ENCODE measurements around the gene KCNB1. TPM values are rescaled to one million over a fixed set of nuclear protein-coding genes. Genes with fewer than 3 reads are reported as not detected.
"Not testable (repeated sequence)": the region's sequence is repeated elsewhere in the genome, so short reads cannot be mapped to it uniquely, and the experiment has no call there.

The KCNB1 gene
- total RNA-seq, 2 experiments from 2014 or later, result not detected

DNA sequence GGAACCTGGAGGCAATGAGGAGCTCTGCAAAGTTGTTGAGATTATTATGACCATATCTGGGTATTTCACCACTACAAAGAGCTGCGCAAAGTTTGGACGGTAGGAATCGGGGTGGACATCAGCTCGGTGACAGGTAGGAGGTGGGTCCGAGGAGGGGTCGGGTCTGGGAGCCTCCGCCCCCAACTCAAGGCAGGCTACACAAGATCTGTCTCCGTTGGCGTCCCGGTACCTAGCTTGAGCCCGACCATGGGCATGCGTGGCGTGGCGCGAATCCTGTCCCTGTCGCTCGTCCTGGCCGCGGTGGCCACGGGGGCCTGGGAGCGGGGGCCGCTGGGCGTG is 164.4 kb downstream of the KCNB1 start:
- Mint-ChIP-seq H3K36me3 (ENCODE audit: low read depth) (no peaks in the 10 kb centered on the region), H3K9me3 (no peaks in the 10 kb centered on the region), H3K4me1 (ENCODE audit: low read depth) (peaks cover 18% of the 10 kb centered on the region), H3K27ac (no peak overlapping the region), H3K4me3 (no peak overlapping the region), H3K27me3 (peaks cover 51% of the 10 kb centered on the region)
- CTCF ChIA-PET, result no interaction called here
- ATAC-seq (no peak), DNase-seq (no peak)
- POLR2A ChIA-PET, result interaction anchor here (1.5 to 2.0 kb wide), 3 partner anchors 8 to 36 kb away, joined by 6 to 14 read pairs (median 8); no protein-coding TSS in a partner anchor
- intact Hi-C loops (cut with micrococcal nuclease), result no loop called here
- TF ChIP-seq, protein P1, sequence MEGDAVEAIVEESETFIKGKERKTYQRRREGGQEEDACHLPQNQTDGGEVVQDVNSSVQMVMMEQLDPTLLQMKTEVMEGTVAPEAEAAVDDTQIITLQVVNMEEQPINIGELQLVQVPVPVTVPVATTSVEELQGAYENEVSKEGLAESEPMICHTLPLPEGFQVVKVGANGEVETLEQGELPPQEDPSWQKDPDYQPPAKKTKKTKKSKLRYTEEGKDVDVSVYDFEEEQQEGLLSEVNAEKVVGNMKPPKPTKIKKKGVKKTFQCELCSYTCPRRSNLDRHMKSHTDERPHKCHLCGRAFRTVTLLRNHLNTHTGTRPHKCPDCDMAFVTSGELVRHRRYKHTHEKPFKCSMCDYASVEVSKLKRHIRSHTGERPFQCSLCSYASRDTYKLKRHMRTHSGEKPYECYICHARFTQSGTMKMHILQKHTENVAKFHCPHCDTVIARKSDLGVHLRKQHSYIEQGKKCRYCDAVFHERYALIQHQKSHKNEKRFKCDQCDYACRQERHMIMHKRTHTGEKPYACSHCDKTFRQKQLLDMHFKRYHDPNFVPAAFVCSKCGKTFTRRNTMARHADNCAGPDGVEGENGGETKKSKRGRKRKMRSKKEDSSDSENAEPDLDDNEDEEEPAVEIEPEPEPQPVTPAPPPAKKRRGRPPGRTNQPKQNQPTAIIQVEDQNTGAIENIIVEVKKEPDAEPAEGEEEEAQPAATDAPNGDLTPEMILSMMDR (IDR thresholded peaks at IDR 0.05), result no peak

DNA sequence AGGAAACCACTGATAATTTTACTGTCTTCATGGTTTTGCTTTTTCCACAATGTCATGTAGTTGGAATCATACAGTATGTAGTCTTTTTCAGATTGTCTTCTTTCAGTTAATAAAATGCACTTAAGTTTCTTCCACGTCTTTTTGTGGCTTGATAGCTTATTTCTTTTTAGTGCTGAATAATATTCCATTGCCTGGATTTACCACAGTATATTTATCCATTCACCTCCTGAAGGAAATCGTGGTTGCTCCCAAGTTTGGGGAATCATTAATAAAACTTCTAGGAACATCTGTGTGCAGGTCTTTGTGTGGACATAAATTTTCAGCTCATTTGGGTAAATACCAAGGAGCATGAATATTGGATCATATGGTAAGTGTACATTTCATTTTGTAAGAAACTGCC is 165.8 kb downstream of the KCNB1 start:
- ChIA-PET POLR2A (no interaction called here), CTCF (interaction anchor here (1.5 kb wide), 1 partner anchor 14 kb away, joined by 3 read pairs; no protein-coding TSS in a partner anchor)
- TF ChIP-seq, protein P1 (IDR thresholded peaks at IDR 0.05), result no peak
- Mint-ChIP-seq H3K4me1 (ENCODE audit: low read depth) (peaks cover 14% of the 10 kb centered on the region), H3K4me3 (no peak overlapping the region), H3K36me3 (ENCODE audit: low read depth) (no peaks in the 10 kb centered on the region), H3K27me3 (peaks cover 46% of the 10 kb centered on the region), H3K9me3 (no peaks in the 10 kb centered on the region), H3K27ac (no peak overlapping the region)
- ATAC-seq (no peak), DNase-seq (no peak)
- intact Hi-C loops (cut with micrococcal nuclease), result no loop called here

DNA sequence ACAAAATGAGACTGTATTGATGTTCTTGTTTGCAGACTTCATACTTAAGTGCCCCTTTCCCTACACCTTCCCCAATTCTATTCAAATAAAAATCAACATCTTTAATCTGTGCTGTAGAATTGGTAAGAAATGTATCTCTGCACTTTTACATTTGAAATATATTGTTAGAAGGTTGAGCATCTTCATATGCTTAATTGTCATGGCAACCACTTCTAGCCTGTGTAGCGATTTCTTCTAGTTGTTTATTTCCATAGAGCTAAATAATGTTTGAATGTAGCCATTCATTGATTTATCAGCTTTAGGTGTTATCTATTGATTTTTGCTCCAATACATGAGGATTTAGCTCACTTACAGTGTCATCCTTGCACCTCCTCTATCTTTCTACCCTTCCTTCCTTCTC is 166.9 kb downstream of the KCNB1 start:
- peaks cover 21% of the 10 kb centered on the region for H3K4me1 Mint-ChIP-seq (ENCODE audit: low read depth)
- TF ChIP-seq, protein P1 (IDR thresholded peaks at IDR 0.05), result no peak
- peaks cover 37% of the 10 kb centered on the region for H3K27me3 Mint-ChIP-seq
- no peak for DNase-seq
- H3K4me3 Mint-ChIP-seq, result no peak overlapping the region
- H3K9me3 Mint-ChIP-seq, result peaks cover 6% of the 10 kb centered on the region
- ChIA-PET POLR2A (interaction anchor here (0.9 kb wide), 1 partner anchor 12 kb away, joined by 3 read pairs; no protein-coding TSS in a partner anchor), CTCF (interaction anchor here (0.6 kb wide), 1 partner anchor 70 kb away, joined by 3 read pairs; no protein-coding TSS in a partner anchor)
- ATAC-seq, result no peak
- no peak overlapping the region for H3K27ac Mint-ChIP-seq
- H3K36me3 Mint-ChIP-seq (ENCODE audit: low read depth), result peaks cover 6% of the 10 kb centered on the region
- intact Hi-C loops (cut with micrococcal nuclease), result no loop called here

DNA sequence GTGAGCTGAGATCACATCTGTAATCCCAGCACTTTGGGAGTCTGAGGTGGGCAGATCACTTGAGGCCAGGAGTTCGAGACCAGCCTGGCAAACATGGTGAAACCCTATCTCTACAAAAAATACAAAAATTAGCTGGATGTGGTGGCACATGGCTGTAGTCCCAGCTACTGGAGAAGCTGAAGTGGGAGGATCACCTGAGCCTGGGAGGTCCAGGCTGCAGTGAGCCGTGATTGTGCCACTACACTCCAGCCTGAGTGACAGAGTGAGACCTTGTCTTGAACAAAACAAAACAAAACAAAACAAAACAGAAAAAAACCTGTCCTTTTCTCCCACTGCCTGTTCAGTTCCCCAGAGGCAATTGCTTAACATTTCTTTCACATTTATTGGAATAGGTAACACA is 168.4 kb downstream of the KCNB1 start:
- ATAC-seq; H3K27ac Mint-ChIP-seq; intact Hi-C loops (cut with micrococcal nuclease); H3K36me3 Mint-ChIP-seq (ENCODE audit: low read depth); H3K4me3 Mint-ChIP-seq; DNase-seq: not testable (repeated sequence)
- Mint-ChIP-seq H3K4me1 (ENCODE audit: low read depth) (peaks cover 28% of the 10 kb centered on the region), H3K9me3 (peaks cover 11% of the 10 kb centered on the region), H3K27me3 (peaks cover 27% of the 10 kb centered on the region)
- CTCF ChIA-PET, result interaction anchor here (1.4 to 1.5 kb wide), 2 partner anchors 21 to 171 kb away, joined by 3 to 4 read pairs; no protein-coding TSS in a partner anchor
- POLR2A ChIA-PET, result interaction anchor here (1.0 to 2.5 kb wide), 2 partner anchors 10 to 26 kb away, joined by 3 to 11 read pairs; no protein-coding TSS in a partner anchor

Other genes starting within 250 kb of the KCNB1 start
- 10 to 100 TPM; 27.4 to 27.7 TPM for gene ZNFX1, start 204.6 kb downstream of the KCNB1 start, total RNA-seq
- gene PTGIS, start 85.5 kb upstream of the KCNB1 start, total RNA-seq, result 1 to 10 TPM; 1.5 to 1.6 TPM
- gene B4GALT5, start 231.2 kb upstream of the KCNB1 start, total RNA-seq, result 10 to 100 TPM; 16.5 to 16.8 TPM

All from activated CD8-positive, alpha-beta T cell treated with anti-CD3 and anti-CD28 coated beads for 36 hours (primary cell).